HepG2 (cell line): ENCODE results near the gene PDCD2L. TPM values are rescaled to one million over a fixed set of nuclear protein-coding genes. Genes with fewer than 3 reads are reported as not detected.
A peak's percentile ranks its signal among the peaks of the same experiment; 100 is the strongest.

Experiments
- ATAC-seq: fragments of 200-7000 bp; cut with Tn5 transposase; 3 replicates; pipeline ENCODE4 v1.9.1; 2020; ENCODE audit warnings: mild to moderate bottlenecking, moderate library complexity
- BruUV-seq: library from RNA; stranded (reverse); fragments of 400-500 nt; replicated peaks from 2 replicates; lab custom pipeline; 2021; lab: Mats Ljungman, UMichigan
- CTCF ChIA-PET: fragments of 300-600 bp; formaldehyde crosslinking; extraction: SDS; loops from one replicate; lab custom pipeline; 2021; ENCODE audit warnings: low total read pairs, inconsistent platforms, low intra/inter-chr PET ratio; lab: Yijun Ruan, JAX
- POLR2A ChIA-PET: fragments of 350-600 bp; sonication (Branson Sonifier 250); formaldehyde crosslinking; loops from one replicate; lab custom pipeline; 2020; ENCODE audit warnings: antibody characterized with exemption, inconsistent platforms; lab: Yijun Ruan, JAX
- DNase-seq: peaks from one replicate; pipeline ENCODE4 v3.0.0-alpha.2; 2015; ENCODE audit warnings: low spot score
- FAIRE-seq: peaks from 3 replicates; lab custom pipeline; 2011; peaks lifted over from hg19 to GRCh38; lab: Jason Lieb, UNC
- H2AFZ ChIP-seq: one replicate; pipeline ENCODE4 v1.6.1; 2011; ENCODE audit warnings: low read length, inconsistent platforms
- H3K27ac ChIP-seq: fragments of 300-600 bp; 3 replicates; pipeline ENCODE4 v1.8.0; 2011; ENCODE audit warnings: mixed run types, mild to moderate bottlenecking, mixed read lengths, low read length, inconsistent platforms; ENCODE audit not compliant: insufficient read depth; ENCODE audit errors: extremely low read length
- H3K27me3 ChIP-seq, 2 experiments: fragments of 200-600 bp in 1 of 2; 2 replicates in 1 of 2; 3 replicates in 1 of 2; pipeline versions ENCODE4 v1.6.0 to v1.8.0; 2011; ENCODE audit warnings: low read length in 2 of 2, mild to moderate bottlenecking in 2 of 2, moderate library complexity in 2 of 2, inconsistent platforms in 1 of 2; ENCODE audit not compliant: insufficient read depth in 2 of 2, control insufficient read depth in 1 of 2
- H3K36me3 ChIP-seq, 2 experiments: fragments of 200-600 bp in 1 of 2; replicated peaks in 1 of 2; 2 replicates in 1 of 2; 3 replicates in 1 of 2; pipeline versions ENCODE4 v1.5.1 to v1.8.0; 2011; ENCODE audit warnings: low read length in 2 of 2, inconsistent platforms in 1 of 2; ENCODE audit not compliant: insufficient read depth in 2 of 2, control insufficient read depth in 1 of 2
- H3K4me1 ChIP-seq: 2 replicates; pipeline ENCODE4 v1.5.1; 2012; ENCODE audit warnings: low read length, inconsistent platforms; ENCODE audit not compliant: insufficient read depth
- H3K4me2 ChIP-seq: 2 replicates; pipeline ENCODE4 v1.6.0; 2011; ENCODE audit warnings: low read depth, low read length, inconsistent platforms
- H3K4me3 ChIP-seq, 3 experiments: fragments of 200-600 bp in 1 of 3; sonication (generic), shearing (Covaris generic) in 1 of 3; replicated peaks in 1 of 3; 2 replicates each; pipeline ENCODE4 v1.5.1; 2011 to 2016; ENCODE audit warnings: low read length in 3 of 3, inconsistent platforms in 2 of 3, low read depth in 2 of 3, mild to moderate bottlenecking in 2 of 3, control low read depth in 1 of 3, mixed read lengths in 1 of 3; ENCODE audit not compliant: insufficient read depth in 1 of 3
- H3K79me2 ChIP-seq: one replicate; pipeline ENCODE4 v1.6.1; 2011; ENCODE audit warnings: low read length, inconsistent platforms; ENCODE audit not compliant: insufficient read depth
- H3K9ac ChIP-seq: 2 replicates; pipeline ENCODE4 v1.6.0; 2011; ENCODE audit warnings: mild to moderate bottlenecking, low read depth, low read length, inconsistent platforms; ENCODE audit not compliant: insufficient read depth
- H3K9me3 ChIP-seq: 2 replicates; pipeline ENCODE4 v1.5.1; 2012; ENCODE audit warnings: mild to moderate bottlenecking, low read length
- H4K20me1 ChIP-seq: 2 replicates; pipeline ENCODE4 v1.6.0; 2011; ENCODE audit warnings: inconsistent platforms, mild to moderate bottlenecking, low read length, moderate library complexity; ENCODE audit not compliant: insufficient read depth
- ERF ChIP-seq: IDR thresholded peaks from 2 replicates; pipeline ENCODE4 v1.6.1; 2018; ENCODE audit warnings: missing biosample characterization, missing genetic modification reagents
- MED8 ChIP-seq: sonication (generic); formaldehyde crosslinking; IDR thresholded peaks from 2 replicates; pipeline ENCODE4 v1.8.1; 2023; ENCODE audit warnings: mild to moderate bottlenecking, missing genetic modification reagents; ENCODE audit not compliant: insufficient replicate concordance
- PAWR ChIP-seq: sonication (generic); formaldehyde crosslinking; IDR thresholded peaks from 2 replicates; pipeline ENCODE4 v1.4.0; 2020; ENCODE audit warnings: missing genetic modification reagents, mild to moderate bottlenecking, borderline replicate concordance
- PRDM4 ChIP-seq: sonication (generic); formaldehyde crosslinking; IDR thresholded peaks from 2 replicates; pipeline ENCODE4 v1.9.0; 2021; ENCODE audit warnings: missing genetic modification reagents, borderline replicate concordance
- RBM39 ChIP-seq: fragments of 200-400 bp; formaldehyde crosslinking; IDR thresholded peaks from one replicate; pipeline ENCODE4 v1.6.1; 2018; ENCODE audit warnings: antibody characterized with exemption, mild to moderate bottlenecking, low read depth, low read length; ENCODE audit not compliant: poor library complexity, severe bottlenecking
- SKIL ChIP-seq: sonication (generic); formaldehyde crosslinking; IDR thresholded peaks from 2 replicates; pipeline ENCODE4 v1.8.0; 2022; ENCODE audit warnings: missing genetic modification reagents, mild to moderate bottlenecking, moderate library complexity, borderline replicate concordance
- SNAPC2 ChIP-seq: sonication (generic); formaldehyde crosslinking; IDR thresholded peaks from 2 replicates; pipeline ENCODE4 v1.8.1; 2022; ENCODE audit warnings: mild to moderate bottlenecking, missing genetic modification reagents
- ZBTB3 ChIP-seq: sonication (generic); formaldehyde crosslinking; IDR thresholded peaks from 2 replicates; pipeline ENCODE4 v1.4.0; 2020; ENCODE audit warnings: low read depth, mild to moderate bottlenecking, moderate library complexity, missing genetic modification reagents, borderline replicate concordance
- ZNF17 ChIP-seq: sonication (generic); formaldehyde crosslinking; IDR thresholded peaks from 2 replicates; pipeline ENCODE4 v1.5.0; 2020; ENCODE audit warnings: mild to moderate bottlenecking, missing genetic modification reagents
- ZNF20 ChIP-seq: sonication (generic); formaldehyde crosslinking; IDR thresholded peaks from 2 replicates; pipeline ENCODE4 v1.4.0; 2020; ENCODE audit warnings: mild to moderate bottlenecking, moderate library complexity, missing genetic modification reagents
- ZSCAN9 ChIP-seq: IDR thresholded peaks from 2 replicates; pipeline ENCODE4 v1.6.1; 2016; ENCODE audit warnings: borderline replicate concordance
- WGBS: methylation state at CpG from one replicate; pipeline ENCODE4 v1.1.6; 2017; ENCODE audit warnings: low lambda C conversion rate; 5-methylcytosine and 5-hydroxymethylcytosine counted together
- in situ Hi-C: cut with HindIII; loops from 2 replicates; pipeline ENCODE4 v1.10.0; 2017; ENCODE audit warnings: low pct_unique_long_range_greater_than_20kb; ENCODE audit not compliant: extremely low pct_ligation_motif_present
- intact Hi-C: fragments of 100-400 bp; cut with micrococcal nuclease; formaldehyde crosslinking; loops from one replicate; pipeline ENCODE4 v1.10.0; 2022; ENCODE audit not compliant: unreplicated experiment
- polyA plus RNA-seq, 8 experiments: library from polyadenylated mRNA; depleted of rRNA in 3 of 8; stranded (reverse) in 7 of 8; unstranded in 1 of 8; fragments of >200 nt; fragmentation: Illumina TruSeq in 4 of 8; extraction: Trizol in 4 of 8; gene quantifications; 2 replicates each; pipeline versions ENCODE4 v1.2.1 to v1.2.3, GENCODE V29; 2011 to 2016; ENCODE audit warnings: low read depth in 4 of 8, missing spikeins in 1 of 8, mixed read lengths in 1 of 8; ENCODE audit not compliant: insufficient read depth in 1 of 8
- total RNA-seq, 5 experiments: library from RNA; depleted of rRNA; stranded (reverse); fragments of >200 nt; fragmentation: Illumina TruSeq; extraction: Trizol; gene quantifications; 2 replicates each; pipeline ENCODE4 v1.2.3, GENCODE V29; 2016; ENCODE audit warnings: low read depth in 1 of 5
- TF ChIP-seq, protein P1 (sequence below): sonication (generic); formaldehyde crosslinking; IDR thresholded peaks from 2 replicates; pipeline ENCODE4 v1.4.0; 2020; ENCODE audit warnings: mild to moderate bottlenecking, missing genetic modification reagents, borderline replicate concordance
- TF ChIP-seq, protein P2 (sequence below): sonication (generic); formaldehyde crosslinking; IDR thresholded peaks from 2 replicates; pipeline ENCODE4 v1.5.0; 2020; ENCODE audit warnings: missing genetic modification reagents

PDCD2L gene
- total and polyA plus RNA-seq, 2 of the 13 experiments (the other 11 are each of a cell fraction or from before 2014, with no cell fraction given): 29.3 to 35.2 TPM

DNA sequence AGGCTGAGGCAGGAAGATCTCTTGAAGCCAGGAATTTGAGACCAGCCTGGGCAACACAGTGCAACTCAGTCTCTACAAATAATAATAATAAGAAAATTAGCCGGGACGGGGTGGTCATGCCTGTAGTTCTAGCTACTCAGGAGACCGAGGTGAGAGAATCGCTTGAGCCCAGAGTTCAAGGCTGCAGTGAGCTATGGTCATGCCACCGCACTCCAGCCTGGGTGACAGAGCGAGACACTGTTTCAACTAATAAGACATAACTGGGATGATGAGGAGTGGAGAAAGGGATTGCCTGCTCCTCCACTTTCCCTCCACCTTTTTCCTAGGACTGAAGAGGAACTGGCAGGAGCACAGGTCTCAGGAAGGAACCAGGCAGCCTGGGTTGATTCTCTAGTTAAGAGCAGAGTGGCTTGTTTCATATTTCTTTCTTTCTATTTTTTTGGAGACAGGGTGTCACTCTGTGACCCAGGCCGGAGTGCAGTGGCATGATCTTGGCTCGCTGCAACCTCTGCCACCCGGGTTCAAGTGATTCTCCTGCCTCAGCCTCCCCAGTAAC, 43.8 kb upstream of the PDCD2L start:
- Histone ChIP-seq H3K4me3 (peak overlapping the region in 2 of 3 experiments; percentile 50 to 75; a peak in 4 of 6 replicates), H3K4me2 (peak overlapping the region; percentile 87), H3K79me2 (peaks cover 4% of the 10 kb centered on the region), H3K27ac (peak overlapping the region; percentile 86), H3K27me3 (no peaks in the 10 kb centered on the region), H3K9ac (peak overlapping the region; percentile 67), H2AFZ (no peak overlapping the region), H4K20me1 (no peaks in the 10 kb centered on the region), H3K4me1 (peaks cover 68% of the 10 kb centered on the region), H3K36me3 (peaks cover 0 to 2% of the 10 kb centered on the region in 2 experiments; a peak in 1 of 5 replicates), H3K9me3 (no peaks in the 10 kb centered on the region)
- intact Hi-C loops: no loop called here
- in situ Hi-C loops: no loop called here
- POLR2A ChIA-PET: interaction anchor here (1.4 kb wide), 2 partner anchors 9 to 70 kb away, joined by 4 read pairs; no protein-coding TSS in a partner anchor
- BruUV-seq: no TSS peak
- WGBS: 58% methylated on average over 9 of the region's 9 CpGs
- ATAC-seq (no peak), FAIRE-seq (no peak), DNase-seq (no peak)
- CTCF ChIA-PET: no interaction called here
- TF ChIP-seq RBM39 (no peak), SNAPC2 (CRISPR knock-in tag) (no peak), ZNF20 (CRISPR knock-in tag) (no peak), ZNF17 (no peak), SKIL (no peak), PRDM4 (no peak), MED8 (CRISPR knock-in tag) (no peak), ZSCAN9 (CRISPR knock-in tag) (no peak), ZBTB3 (no peak), PAWR (CRISPR knock-in tag) (no peak), ERF (no peak)
- TF ChIP-seq, protein P1, sequence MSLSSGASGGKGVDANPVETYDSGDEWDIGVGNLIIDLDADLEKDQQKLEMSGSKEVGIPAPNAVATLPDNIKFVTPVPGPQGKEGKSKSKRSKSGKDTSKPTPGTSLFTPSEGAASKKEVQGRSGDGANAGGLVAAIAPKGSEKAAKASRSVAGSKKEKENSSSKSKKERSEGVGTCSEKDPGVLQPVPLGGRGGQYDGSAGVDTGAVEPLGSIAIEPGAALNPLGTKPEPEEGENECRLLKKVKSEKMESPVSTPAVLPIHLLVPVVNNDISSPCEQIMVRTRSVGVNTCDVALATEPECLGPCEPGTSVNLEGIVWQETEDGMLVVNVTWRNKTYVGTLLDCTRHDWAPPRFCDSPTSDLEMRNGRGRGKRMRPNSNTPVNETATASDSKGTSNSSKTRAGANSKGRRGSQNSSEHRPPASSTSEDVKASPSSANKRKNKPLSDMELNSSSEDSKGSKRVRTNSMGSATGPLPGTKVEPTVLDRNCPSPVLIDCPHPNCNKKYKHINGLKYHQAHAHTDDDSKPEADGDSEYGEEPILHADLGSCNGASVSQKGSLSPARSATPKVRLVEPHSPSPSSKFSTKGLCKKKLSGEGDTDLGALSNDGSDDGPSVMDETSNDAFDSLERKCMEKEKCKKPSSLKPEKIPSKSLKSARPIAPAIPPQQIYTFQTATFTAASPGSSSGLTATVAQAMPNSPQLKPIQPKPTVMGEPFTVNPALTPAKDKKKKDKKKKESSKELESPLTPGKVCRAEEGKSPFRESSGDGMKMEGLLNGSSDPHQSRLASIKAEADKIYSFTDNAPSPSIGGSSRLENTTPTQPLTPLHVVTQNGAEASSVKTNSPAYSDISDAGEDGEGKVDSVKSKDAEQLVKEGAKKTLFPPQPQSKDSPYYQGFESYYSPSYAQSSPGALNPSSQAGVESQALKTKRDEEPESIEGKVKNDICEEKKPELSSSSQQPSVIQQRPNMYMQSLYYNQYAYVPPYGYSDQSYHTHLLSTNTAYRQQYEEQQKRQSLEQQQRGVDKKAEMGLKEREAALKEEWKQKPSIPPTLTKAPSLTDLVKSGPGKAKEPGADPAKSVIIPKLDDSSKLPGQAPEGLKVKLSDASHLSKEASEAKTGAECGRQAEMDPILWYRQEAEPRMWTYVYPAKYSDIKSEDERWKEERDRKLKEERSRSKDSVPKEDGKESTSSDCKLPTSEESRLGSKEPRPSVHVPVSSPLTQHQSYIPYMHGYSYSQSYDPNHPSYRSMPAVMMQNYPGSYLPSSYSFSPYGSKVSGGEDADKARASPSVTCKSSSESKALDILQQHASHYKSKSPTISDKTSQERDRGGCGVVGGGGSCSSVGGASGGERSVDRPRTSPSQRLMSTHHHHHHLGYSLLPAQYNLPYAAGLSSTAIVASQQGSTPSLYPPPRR (CRISPR knock-in tag): no peak
- TF ChIP-seq, protein P2, sequence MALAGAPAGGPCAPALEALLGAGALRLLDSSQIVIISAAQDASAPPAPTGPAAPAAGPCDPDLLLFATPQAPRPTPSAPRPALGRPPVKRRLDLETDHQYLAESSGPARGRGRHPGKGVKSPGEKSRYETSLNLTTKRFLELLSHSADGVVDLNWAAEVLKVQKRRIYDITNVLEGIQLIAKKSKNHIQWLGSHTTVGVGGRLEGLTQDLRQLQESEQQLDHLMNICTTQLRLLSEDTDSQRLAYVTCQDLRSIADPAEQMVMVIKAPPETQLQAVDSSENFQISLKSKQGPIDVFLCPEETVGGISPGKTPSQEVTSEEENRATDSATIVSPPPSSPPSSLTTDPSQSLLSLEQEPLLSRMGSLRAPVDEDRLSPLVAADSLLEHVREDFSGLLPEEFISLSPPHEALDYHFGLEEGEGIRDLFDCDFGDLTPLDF (CRISPR knock-in tag): no peak
